HepG2 (cell line): ENCODE data around the gene VAV2. TPM values are rescaled to one million over a fixed set of nuclear protein-coding genes. Genes with fewer than 3 reads are reported as not detected.

ENCODE experiments used
- CBX2 ChIP-seq, 2 experiments: fragments of 200-600 bp in 1 of 2; sonication (generic); formaldehyde crosslinking in 1 of 2; IDR thresholded peaks; 2 replicates each; pipeline versions ENCODE4 v1.7.0 to v1.8.1; 2018 to 2022; ENCODE audit warnings: low read depth in 2 of 2, low read length in 1 of 2, mild to moderate bottlenecking in 1 of 2, missing genetic modification reagents in 1 of 2
- HDAC2 ChIP-seq: sonication (generic); formaldehyde crosslinking; IDR thresholded peaks from 2 replicates; pipeline ENCODE4 v1.4.0; 2020; ENCODE audit warnings: missing genetic modification reagents
- HOXA9 ChIP-seq: sonication (generic); formaldehyde crosslinking; IDR thresholded peaks from 2 replicates; pipeline ENCODE4 v1.8.1; 2022; ENCODE audit warnings: missing genetic modification reagents, mild to moderate bottlenecking, moderate library complexity, borderline replicate concordance
- KDM5A ChIP-seq: fragments of 200-600 bp; sonication (generic); IDR thresholded peaks from 2 replicates; pipeline ENCODE4 v1.7.0; 2018; ENCODE audit warnings: antibody characterized with exemption, mild to moderate bottlenecking, low read length, borderline replicate concordance
- SP5 ChIP-seq: IDR thresholded peaks from 2 replicates; pipeline ENCODE4 v1.6.1; 2016; ENCODE audit warnings: low read depth, borderline replicate concordance
- STAT5B ChIP-seq: sonication (generic); formaldehyde crosslinking; IDR thresholded peaks from 2 replicates; pipeline ENCODE4 v1.4.0; 2020; ENCODE audit warnings: missing genetic modification reagents
- TBX2 ChIP-seq: sonication (generic); formaldehyde crosslinking; IDR thresholded peaks from 2 replicates; pipeline ENCODE4 v1.5.0; 2020; ENCODE audit warnings: missing genetic modification reagents, mild to moderate bottlenecking, borderline replicate concordance
- TFAP4 ChIP-seq: sonication (generic); IDR thresholded peaks from 2 replicates; pipeline ENCODE4 v1.6.1; 2016; ENCODE audit warnings: low read depth, borderline replicate concordance
- ZBTB21 ChIP-seq: sonication (generic); formaldehyde crosslinking; IDR thresholded peaks from 2 replicates; pipeline ENCODE4 v1.4.0; 2020; ENCODE audit warnings: missing genetic modification reagents
- ZNF180 ChIP-seq: sonication (generic); formaldehyde crosslinking; IDR thresholded peaks from 2 replicates; pipeline ENCODE4 v1.4.0; 2020; ENCODE audit warnings: low read depth, missing genetic modification reagents, borderline replicate concordance
- ZNF280D ChIP-seq: sonication (generic); formaldehyde crosslinking; IDR thresholded peaks from 2 replicates; pipeline ENCODE4 v1.5.1; 2020; ENCODE audit warnings: mild to moderate bottlenecking, missing genetic modification reagents
- ZNF337 ChIP-seq: sonication (generic); formaldehyde crosslinking; IDR thresholded peaks from 2 replicates; pipeline ENCODE4 v1.5.1; 2020; ENCODE audit warnings: missing genetic modification reagents, low read depth, mild to moderate bottlenecking, borderline replicate concordance
- ZNF367 ChIP-seq: sonication (generic); formaldehyde crosslinking; IDR thresholded peaks from 2 replicates; pipeline ENCODE4 v1.4.0; 2020; ENCODE audit warnings: missing genetic modification reagents, borderline replicate concordance
- ZNF562 ChIP-seq: sonication (generic); formaldehyde crosslinking; IDR thresholded peaks from 2 replicates; pipeline ENCODE4 v1.8.0; 2022; ENCODE audit warnings: missing genetic modification reagents, borderline replicate concordance
- ZNF766 ChIP-seq: sonication (generic); formaldehyde crosslinking; IDR thresholded peaks from 2 replicates; pipeline ENCODE4 v1.5.0; 2020; ENCODE audit warnings: missing genetic modification reagents, borderline replicate concordance
- polyA plus RNA-seq, 8 experiments: library from polyadenylated mRNA; depleted of rRNA in 3 of 8; stranded (reverse) in 7 of 8; unstranded in 1 of 8; fragments of >200 nt; fragmentation: Illumina TruSeq in 4 of 8; extraction: Trizol in 4 of 8; gene quantifications; 2 replicates each; pipeline versions ENCODE4 v1.2.1 to v1.2.3, GENCODE V29; 2011 to 2016; ENCODE audit warnings: low read depth in 4 of 8, missing spikeins in 1 of 8, mixed read lengths in 1 of 8; ENCODE audit not compliant: insufficient read depth in 1 of 8
- total RNA-seq, 5 experiments: library from RNA; depleted of rRNA; stranded (reverse); fragments of >200 nt; fragmentation: Illumina TruSeq; extraction: Trizol; gene quantifications; 2 replicates each; pipeline ENCODE4 v1.2.3, GENCODE V29; 2016; ENCODE audit warnings: low read depth in 1 of 5
- TF ChIP-seq, protein P1 (sequence below): sonication (generic); formaldehyde crosslinking; IDR thresholded peaks from 2 replicates; pipeline ENCODE4 v1.4.0; 2020; ENCODE audit warnings: mild to moderate bottlenecking, missing genetic modification reagents

The VAV2 gene
- total and polyA plus RNA-seq, 2 of the 13 experiments (the other 11 are each of a cell fraction or from before 2014, with no cell fraction given): 22.5 to 22.9 TPM

DNA sequence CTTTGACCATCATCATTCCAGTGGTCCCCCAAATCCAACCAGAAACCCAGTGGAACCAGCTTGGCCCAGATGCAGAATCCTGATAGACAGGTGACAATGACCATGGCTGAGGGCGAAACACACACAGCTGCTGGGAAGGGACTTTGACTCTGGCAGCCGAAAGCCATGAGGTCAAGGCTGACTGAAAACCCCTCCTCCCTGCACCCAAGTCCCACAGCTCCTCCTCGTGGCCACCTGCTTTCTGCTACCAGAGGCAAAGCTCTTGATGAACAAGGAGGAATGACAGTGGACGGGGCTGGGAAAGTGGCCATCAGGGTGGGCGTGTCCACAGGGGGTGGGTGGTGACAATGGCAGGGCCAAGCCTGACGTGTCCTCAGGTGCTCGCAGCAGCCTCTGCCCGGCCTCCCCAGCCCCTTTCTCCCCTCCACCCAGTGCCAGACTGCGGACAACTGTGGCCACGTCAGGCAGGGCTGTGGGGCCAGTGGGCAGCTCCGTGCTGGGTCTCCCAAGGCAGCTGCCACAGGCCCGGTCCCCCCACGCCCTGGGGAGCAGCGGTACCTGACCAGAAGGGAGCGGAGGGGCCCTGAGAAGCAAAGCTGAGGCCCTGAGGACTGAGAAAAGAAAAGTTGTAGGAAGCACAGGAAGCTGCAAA is 223.1 kb downstream of the VAV2 start (continued):
- TF ChIP-seq KDM5A (no peak), CBX2 (IDR thresholded peaks at IDR 0.05; ENCODE audit: low read depth, low read length) (no peak), CBX2 (CRISPR knock-in tag; IDR thresholded peaks at IDR 0.05; ENCODE audit: low read depth) (no peak), STAT5B (CRISPR knock-in tag) (no peak), ZNF180 (CRISPR knock-in tag) (no peak), TBX2 (CRISPR knock-in tag) (peak; percentile 79; the same call in 1 of the 2 replicates), SP5 (CRISPR knock-in tag) (peak; percentile 77), ZNF280D (peak; percentile 90), TFAP4 (peak; percentile 94; the same call in 1 of the 2 replicates), ZNF766 (peak; percentile 58; the same call in 1 of the 2 replicates), ZNF337 (no peak), ZNF367 (no peak), ZBTB21 (CRISPR knock-in tag) (no peak), HOXA9 (CRISPR knock-in tag) (no peak), HDAC2 (peak; percentile 90), ZNF562 (CRISPR knock-in tag) (no peak)
- TF ChIP-seq, protein P1, sequence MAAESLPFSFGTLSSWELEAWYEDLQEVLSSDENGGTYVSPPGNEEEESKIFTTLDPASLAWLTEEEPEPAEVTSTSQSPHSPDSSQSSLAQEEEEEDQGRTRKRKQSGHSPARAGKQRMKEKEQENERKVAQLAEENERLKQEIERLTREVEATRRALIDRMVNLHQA (CRISPR knock-in tag): no peak
